GM18498 (cell line): ENCODE measurements around the gene EEF2K.

Experiments used
- ATAC-seq: cut with Tn5 transposase; IDR thresholded peaks from one replicate; pipeline ENCODE4 v1.9.1; 2021; ENCODE audit warnings: mild to moderate bottlenecking, moderate library complexity; ENCODE audit not compliant: unreplicated experiment

Gene EEF2K

DNA sequence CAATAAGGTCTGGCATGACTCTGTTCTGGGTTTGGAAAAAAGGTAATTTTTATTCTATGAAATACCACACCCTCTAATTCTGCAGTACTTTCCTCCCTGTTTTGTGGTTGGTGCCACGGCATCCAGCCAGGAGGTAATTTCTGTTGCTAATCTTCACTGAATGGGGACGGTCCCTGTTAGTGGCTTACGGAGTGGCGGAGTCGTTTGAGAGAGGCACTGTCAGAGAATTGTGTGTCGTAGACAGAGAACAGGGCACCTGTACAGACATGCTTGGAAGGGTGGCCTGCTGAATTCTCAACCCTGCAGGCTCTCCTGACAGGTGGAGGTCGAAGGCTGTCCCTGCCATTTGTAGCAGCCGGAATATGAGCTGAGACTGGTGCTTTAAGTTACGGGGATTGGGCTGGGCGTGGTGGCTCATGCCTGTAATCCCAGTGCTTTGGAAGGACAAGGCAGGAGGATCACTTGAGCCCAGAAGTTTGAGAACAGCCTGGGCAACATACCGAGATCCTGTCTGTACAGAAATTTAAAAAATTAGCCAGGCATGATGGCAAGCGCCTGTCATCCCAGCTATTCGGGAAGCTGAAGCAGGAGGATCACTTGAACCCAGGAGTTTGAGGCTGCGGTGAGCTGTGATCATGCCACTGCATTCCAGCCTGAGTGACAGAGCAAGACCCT lies 33.2 kb downstream of the EEF2K start:
- no peak for ATAC-seq

GRCh38 chr16:22240023-22240710 lies 34.1 kb downstream of the EEF2K start:
- ATAC-seq: no peak

DNA sequence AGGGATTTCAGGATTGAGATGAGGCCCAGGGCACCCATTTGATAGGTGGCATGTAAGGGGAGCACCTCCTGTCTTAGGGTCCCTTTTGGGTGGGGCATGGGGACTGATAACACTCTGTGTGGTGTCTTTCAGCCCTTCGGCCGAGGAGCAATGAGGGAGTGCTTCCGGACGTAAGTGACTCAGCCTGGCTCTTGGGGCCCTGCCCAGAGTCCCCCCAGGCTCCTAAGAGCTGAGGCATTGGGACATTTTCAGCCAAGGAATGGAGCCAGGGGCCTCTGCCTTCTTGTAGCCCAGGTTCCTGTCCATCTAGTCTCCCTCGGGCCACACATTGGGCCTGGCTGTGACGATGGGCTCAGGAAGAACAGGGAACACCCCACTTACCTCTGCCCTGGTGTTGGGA lies 44.4 kb downstream of the EEF2K start:
- no peak for ATAC-seq

GRCh38 chr16:22252317-22252716 lies 46.2 kb downstream of the EEF2K start:
- no peak for ATAC-seq

DNA sequence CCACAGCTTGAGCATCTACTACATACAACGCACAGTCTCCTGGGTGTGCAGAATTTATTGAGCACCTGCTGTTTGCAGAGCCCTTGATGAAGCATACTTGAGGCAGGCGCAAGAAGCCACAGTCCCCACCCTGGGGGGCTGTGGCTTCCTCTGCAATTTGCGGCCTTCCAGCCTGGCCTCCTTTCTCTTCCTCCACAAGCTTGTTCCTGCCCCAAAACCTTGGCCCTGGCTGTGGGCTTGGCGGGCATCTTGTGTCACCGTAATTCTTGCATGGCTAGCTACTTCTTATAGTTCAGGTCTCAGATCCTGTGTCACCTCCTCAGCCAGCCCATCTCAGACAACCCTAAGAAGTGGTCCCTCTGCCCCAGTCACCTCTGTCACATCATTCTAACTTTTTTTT lies 47.2 kb downstream of the EEF2K start:
- ATAC-seq: no peak

DNA sequence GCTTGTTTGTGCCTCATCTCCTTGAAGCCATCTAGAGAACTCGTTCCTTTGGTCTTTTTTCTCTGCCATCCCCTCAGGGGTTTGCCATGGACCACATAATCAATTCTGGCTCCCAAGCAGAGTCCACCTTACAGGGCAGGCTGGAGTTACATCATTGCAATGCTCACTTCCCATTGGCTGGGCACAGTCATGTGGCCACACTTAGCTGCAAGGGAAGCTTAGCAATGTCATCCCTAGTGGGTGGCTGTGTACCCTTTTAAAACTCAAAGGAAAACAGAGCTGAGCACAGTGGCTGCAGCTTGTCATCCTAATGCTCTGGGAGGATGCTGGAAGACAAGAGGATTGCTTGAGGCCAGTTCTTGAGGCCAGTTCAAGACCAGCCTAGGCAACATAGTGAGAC lies 49.3 kb downstream of the EEF2K start:
- ATAC-seq: no peak

DNA sequence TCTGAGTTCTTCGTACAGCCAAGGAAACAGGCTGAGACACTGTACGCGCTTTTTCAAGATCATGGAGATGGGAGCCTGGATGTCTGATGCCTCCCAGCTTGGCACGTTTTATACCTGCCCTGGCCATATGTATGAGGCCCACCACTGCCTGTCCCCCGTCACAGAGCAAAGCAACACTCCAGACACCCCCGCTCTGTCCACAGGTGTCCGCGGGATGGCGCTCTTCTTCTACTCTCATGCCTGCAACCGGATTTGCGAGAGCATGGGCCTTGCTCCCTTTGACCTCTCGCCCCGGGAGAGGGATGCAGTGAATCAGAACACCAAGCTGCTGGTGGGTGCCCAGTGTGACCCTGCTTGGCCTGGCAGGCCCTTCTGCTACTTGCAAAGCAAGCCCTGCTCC lies 51.4 kb downstream of the EEF2K start:
- ATAC-seq: no peak

DNA sequence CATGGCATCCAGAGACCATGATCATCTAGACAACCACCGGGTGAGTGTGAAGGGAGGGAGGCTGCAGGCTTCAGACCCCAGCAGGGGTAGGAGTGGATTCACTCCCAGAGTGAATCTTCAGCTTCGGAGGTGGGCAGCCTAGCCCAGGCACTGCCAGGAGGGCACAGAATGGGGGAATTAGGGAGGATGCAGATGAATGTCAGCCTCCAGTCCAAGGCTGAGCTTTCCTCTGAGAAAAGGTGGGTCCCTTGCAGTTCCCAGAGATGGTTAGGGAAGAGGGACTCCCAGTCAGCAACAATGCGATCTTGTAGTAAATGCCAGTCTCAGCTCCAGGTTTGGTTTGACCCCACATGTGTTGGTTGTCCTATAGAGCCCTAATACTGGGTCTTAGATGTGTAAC lies 54.4 kb downstream of the EEF2K start:
- ATAC-seq: no peak

DNA sequence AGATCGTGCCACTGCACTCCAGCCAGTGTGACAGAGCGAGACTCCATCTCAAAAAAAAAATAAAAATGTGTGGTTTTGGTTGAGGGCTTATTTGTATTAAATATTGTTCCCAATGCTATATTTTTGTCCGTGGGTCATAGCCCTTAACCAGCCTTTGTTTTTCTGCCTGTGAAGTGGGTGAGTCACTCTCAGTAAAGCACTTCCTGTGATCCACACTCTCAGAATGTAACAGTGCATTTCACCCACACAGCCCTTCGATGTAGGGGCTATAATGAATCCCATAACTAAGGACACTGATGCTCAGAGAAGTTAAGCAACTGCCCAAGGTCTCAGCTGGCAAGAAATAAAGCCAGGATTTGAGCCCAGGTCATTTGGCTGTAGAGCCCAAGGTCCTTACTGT lies 56.4 kb downstream of the EEF2K start:
- no peak for ATAC-seq

DNA sequence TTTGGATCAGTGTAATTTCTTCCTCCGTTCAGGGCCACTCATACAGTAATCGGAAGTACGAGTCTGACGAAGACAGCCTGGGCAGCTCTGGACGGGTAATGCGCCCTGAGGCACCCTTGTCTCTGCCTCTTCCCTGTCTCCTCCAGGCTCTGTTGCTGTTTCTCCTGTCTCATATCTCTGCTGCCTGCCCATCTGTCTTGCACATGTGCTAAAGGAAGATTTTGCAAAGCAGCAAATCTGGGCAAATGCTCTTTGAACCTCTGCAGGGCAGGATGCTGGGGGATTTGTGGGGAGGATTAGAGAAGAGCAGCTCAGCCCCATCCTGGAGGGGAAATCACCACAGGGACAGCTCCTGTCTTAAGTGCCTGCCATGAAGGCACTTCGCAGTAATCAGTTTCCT lies 58.7 kb downstream of the EEF2K start:
- ATAC-seq: no peak

DNA sequence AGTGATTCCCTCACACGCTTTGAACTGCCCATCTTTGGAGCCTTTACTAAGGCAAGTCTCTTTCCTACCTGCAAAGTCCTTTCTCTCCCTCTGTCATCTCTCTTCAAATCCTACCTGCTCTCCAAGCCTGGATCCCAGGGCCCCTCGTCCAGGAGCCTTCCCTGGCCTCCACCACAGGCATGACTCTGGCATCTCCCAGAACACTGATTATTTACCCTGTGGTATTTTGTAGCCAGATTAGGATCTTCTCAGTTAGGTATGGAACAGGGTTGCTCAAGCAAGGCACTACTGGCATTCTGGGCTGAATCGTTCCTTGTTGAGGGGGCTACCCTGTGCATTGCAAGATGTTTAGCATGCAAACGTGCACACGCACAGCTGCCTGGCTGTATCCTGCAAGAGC lies 59.3 kb downstream of the EEF2K start:
- no peak for ATAC-seq

DNA sequence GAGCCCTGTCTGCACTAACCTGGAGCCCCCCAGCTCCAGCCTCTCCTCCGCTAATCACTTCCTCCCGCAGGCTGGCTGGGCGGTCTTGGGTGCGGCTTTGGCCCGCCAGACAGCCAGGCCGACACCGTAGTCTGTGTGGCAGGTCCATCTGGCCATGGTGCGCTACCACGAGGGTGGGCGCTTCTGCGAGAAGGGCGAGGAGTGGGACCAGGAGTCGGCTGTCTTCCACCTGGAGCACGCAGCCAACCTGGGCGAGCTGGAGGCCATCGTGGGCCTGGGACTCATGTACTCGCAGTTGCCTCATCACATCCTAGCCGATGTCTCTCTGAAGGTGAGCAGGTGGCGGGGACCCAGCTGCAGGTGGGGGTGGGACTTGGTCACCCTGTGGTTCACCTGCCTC lies 60.5 kb downstream of the EEF2K start:
- ATAC-seq: no peak

GRCh38 chr16:22267764-22268163 lies 61.7 kb downstream of the EEF2K start:
- ATAC-seq: no peak

- ATAC-seq: no peak
Measured at GRCh38 chr16:22270525-22270924, 64.4 kb downstream of the EEF2K start.

GRCh38 chr16:22272870-22273650 lies 67.0 kb downstream of the EEF2K start:
- no peak for ATAC-seq

GRCh38 chr16:22274916-22275315 lies 68.8 kb downstream of the EEF2K start:
- no peak for ATAC-seq

GRCh38 chr16:22278441-22279230 lies 72.6 kb downstream of the EEF2K start:
- ATAC-seq: no peak

DNA sequence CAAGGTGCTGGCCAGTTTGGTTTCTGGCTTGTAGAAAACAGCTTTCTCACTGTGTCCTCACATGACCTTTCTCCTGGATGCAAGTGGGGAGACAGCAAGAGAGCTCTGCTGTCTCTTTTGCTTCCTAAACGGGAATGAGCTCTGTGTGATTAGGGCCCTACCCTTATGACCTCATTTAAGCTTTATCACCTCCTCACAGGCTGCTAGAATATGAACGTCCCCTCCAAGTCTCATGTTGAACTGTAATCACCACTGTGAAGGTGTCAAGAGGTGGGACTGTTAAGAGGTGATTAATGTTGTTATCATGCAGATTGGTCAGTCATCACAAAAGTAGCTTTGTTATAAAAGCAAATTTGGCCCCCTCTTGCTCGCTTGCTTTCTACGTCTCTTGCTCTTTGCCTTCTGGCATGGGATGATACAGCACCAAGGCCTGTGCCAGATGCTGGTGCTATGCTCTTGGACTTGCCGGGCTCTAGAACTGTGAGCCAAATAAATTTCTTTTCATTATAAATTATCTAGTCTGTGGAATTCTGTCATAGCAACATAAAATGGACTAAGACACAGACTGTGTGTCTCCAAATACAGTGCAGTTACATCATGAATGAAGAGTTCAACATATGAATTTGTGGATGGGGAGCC lies 76.3 kb downstream of the EEF2K start:
- no peak for ATAC-seq

DNA sequence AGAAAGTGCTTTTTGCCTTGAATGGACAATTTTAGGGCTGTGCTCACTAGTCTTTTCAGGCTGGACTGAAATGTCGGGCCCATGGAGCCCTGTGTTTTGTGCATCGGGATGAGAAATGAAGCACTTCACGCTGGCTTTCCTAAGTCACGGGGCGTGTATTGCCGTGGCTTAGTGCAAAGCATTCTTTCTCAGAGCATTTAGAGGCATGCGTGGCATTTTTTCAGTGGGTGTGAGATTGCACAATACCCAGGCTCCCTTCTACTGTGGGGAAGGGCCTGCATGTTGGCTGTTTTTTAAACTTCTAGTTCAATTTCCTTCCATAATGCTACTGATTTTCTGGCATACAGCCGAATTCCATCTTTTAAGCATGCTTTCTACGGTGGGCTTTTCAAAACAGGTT lies 78.6 kb downstream of the EEF2K start:
- no peak for ATAC-seq

DNA sequence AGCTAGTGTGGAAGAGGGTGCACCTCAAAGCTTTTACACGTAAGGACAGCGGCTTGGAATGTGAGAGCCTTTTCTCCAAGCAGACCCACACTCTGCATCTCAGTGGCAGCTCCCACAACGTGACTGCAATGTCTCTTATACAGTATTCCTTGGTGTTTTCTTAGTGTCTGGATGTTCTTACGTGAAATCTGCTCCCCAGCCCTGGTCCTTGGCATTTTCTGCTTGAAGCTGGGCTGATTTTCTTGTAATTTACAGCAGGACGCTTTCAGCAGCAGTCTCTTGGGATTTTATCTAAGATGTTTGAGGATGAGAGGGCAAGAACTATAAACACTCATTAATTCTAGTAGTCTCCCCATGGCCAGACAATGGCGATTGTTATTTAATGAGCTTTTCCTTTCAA lies 79.0 kb downstream of the EEF2K start:
- ATAC-seq: no peak

DNA sequence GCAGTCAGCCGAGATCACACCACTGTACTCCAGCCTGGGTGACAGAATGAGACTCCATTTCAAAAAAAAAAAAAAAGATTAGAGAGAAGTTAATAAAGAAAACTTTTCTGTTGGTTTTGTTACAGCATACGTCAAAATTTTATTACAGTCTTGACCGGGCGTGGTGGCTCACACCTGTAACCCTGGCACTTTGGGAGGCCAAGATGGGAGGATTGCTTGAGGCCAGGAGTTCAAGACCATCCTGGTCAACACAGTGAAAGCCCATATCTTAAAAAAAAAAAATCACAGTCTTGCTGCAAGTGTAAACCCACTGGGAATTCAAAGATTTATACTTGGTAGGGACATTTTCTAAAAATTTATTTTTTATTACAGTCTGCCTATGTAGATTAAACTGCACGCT lies 84.9 kb downstream of the EEF2K start:
- no peak for ATAC-seq
